HFFc6 (cell line): ENCODE measurements around the gene GNL2. TPM values are rescaled to one million over a fixed set of nuclear protein-coding genes. Genes with fewer than 3 reads are reported as not detected.
"Not testable (repeated sequence)": the region's sequence is repeated elsewhere in the genome, so short reads cannot be mapped to it uniquely, and the experiment has no call there.

ENCODE experiments used
- DNase-seq: peaks from one replicate; pipeline ENCODE4 v3.0.0-alpha.2; 2018
- H3K27ac Mint-ChIP-seq: 2 replicates; pipeline ENCODE4 v1.8.0; 2020; ENCODE audit warnings: mild to moderate bottlenecking, mixed read lengths
- H3K27me3 Mint-ChIP-seq: 2 replicates; pipeline ENCODE4 v1.8.0; 2021; ENCODE audit warnings: mild to moderate bottlenecking, moderate library complexity, mixed read lengths; ENCODE audit not compliant: insufficient read depth
- H3K36me3 Mint-ChIP-seq: 2 replicates; pipeline ENCODE4 v1.8.0; 2021; ENCODE audit warnings: low read depth, mixed read lengths
- H3K4me1 Mint-ChIP-seq: 2 replicates; pipeline ENCODE4 v1.8.0; 2020; ENCODE audit warnings: low read depth, mixed read lengths
- H3K4me3 Mint-ChIP-seq: 2 replicates; pipeline ENCODE4 v1.8.0; 2020; ENCODE audit warnings: mild to moderate bottlenecking, moderate library complexity, mixed read lengths
- H3K9me3 Mint-ChIP-seq: 2 replicates; pipeline ENCODE4 v1.8.0; 2020; ENCODE audit warnings: mild to moderate bottlenecking, mixed read lengths
- CTCF ChIP-seq: fragments of 200-600 bp; sonication (generic); IDR thresholded peaks from 2 replicates; pipeline ENCODE4 v1.5.0; 2021; ENCODE audit warnings: antibody characterized with exemption, mild to moderate bottlenecking
- total RNA-seq, 6 experiments: library from RNA; stranded (reverse); fragmentation: NEBNext Ultra II Directional; extraction: Animal tissue kit (Norgen Biotek cat#: 25700); gene quantifications; 2 replicates in 1 of 6; 3 replicates in 5 of 6; pipeline ENCODE4 v1.2.3, GENCODE V29; 2021

The GNL2 gene
- total RNA-seq, 6 experiments from 2014 or later: 48.3 to 61.7 (median 57.0) TPM

- H3K36me3 Mint-ChIP-seq: peaks cover 13% of the 10 kb centered on the region
- peaks cover 13% of the 10 kb centered on the region for H3K4me1 Mint-ChIP-seq
- H3K27ac Mint-ChIP-seq: peak overlapping the region; percentile 65; the same call in 1 of the 2 replicates
- no peaks in the 10 kb centered on the region for H3K9me3 Mint-ChIP-seq
- TF ChIP-seq CTCF: peak; percentile 81
- no peak overlapping the region for H3K4me3 Mint-ChIP-seq
- DNase-seq: peak; percentile 40
- H3K27me3 Mint-ChIP-seq: no peaks in the 10 kb centered on the region
These were observed 34.3 kb downstream of the GNL2 start for GRCh38 chr1:37561133-37562132.

GRCh38 chr1:37560401-37561132, 35.2 kb downstream of the GNL2 start:
- no peaks in the 10 kb centered on the region for H3K9me3 Mint-ChIP-seq
- H3K27ac Mint-ChIP-seq: no peak overlapping the region
- no peak for TF ChIP-seq CTCF
- H3K4me1 Mint-ChIP-seq: peaks cover 17% of the 10 kb centered on the region
- no peak overlapping the region for H3K4me3 Mint-ChIP-seq
- no peaks in the 10 kb centered on the region for H3K27me3 Mint-ChIP-seq
- DNase-seq: no peak
- peaks cover 7% of the 10 kb centered on the region for H3K36me3 Mint-ChIP-seq

- H3K4me3 Mint-ChIP-seq, DNase-seq, H3K27me3 Mint-ChIP-seq, H3K36me3 Mint-ChIP-seq, H3K9me3 Mint-ChIP-seq, H3K27ac Mint-ChIP-seq: not testable (repeated sequence)
- H3K4me1 Mint-ChIP-seq: peaks cover 17% of the 10 kb centered on the region
These were observed 35.8 kb downstream of the GNL2 start for GRCh38 chr1:37559957-37560379.

- Mint-ChIP-seq H3K36me3 (peaks cover 7% of the 10 kb centered on the region), H3K4me3 (no peak overlapping the region), H3K9me3 (peaks cover 4% of the 10 kb centered on the region; the same call in 1 of the 2 replicates), H3K4me1 (peaks cover 17% of the 10 kb centered on the region), H3K27me3 (peaks cover 2% of the 10 kb centered on the region; the same call in 1 of the 2 replicates), H3K27ac (no peak overlapping the region)
- no peak for DNase-seq
- no peak for TF ChIP-seq CTCF
These were observed 36.7 kb downstream of the GNL2 start for GRCh38 chr1:37559080-37559479.

GRCh38 chr1:37558411-37558810, 37.3 kb downstream of the GNL2 start:
- peaks cover 4% of the 10 kb centered on the region; the same call in 1 of the 2 replicates for H3K27me3 Mint-ChIP-seq
- H3K4me3 Mint-ChIP-seq: no peak overlapping the region
- H3K36me3 Mint-ChIP-seq: peaks cover 12% of the 10 kb centered on the region
- peaks cover 4% of the 10 kb centered on the region; the same call in 1 of the 2 replicates for H3K9me3 Mint-ChIP-seq
- peak overlapping the region; percentile 15 for H3K27ac Mint-ChIP-seq
- TF ChIP-seq CTCF: no peak
- no peak for DNase-seq
- H3K4me1 Mint-ChIP-seq: peaks cover 19% of the 10 kb centered on the region
